ENCODE measurements around the gene SYNCRIP.
A peak's percentile ranks its signal among the peaks of the same experiment; 100 is the strongest.
"Not testable (repeated sequence)": the region's sequence is repeated elsewhere in the genome, so short reads cannot be mapped to it uniquely, and the experiment has no call there.

SYNCRIP gene

GRCh38 chr6:85593438-85594196 is 49.1 kb downstream of the SYNCRIP start, which contains the start of gene SNX14:
Gene SNX14 (minus strand): TSS chr6:85593858. CDS start chr6:85593718, 140 bp downstream.
- peak; percentile 83 for DNase-seq

GRCh38 chr6:85592033-85592432 is 50.7 kb downstream of the SYNCRIP start:
- no peak for DNase-seq

- DNase-seq, result no peak
Measured at GRCh38 chr6:85591207-85591606, 51.5 kb downstream of the SYNCRIP start.

- no peak for DNase-seq
Measured at GRCh38 chr6:85585741-85586140, 56.9 kb downstream of the SYNCRIP start.

GRCh38 chr6:85582832-85583231 is 59.9 kb downstream of the SYNCRIP start:
- DNase-seq, result not testable (repeated sequence)

GRCh38 chr6:85581572-85581971 is 61.1 kb downstream of the SYNCRIP start:
- no peak for DNase-seq

- DNase-seq, result no peak
Measured at GRCh38 chr6:85580878-85581267, 61.8 kb downstream of the SYNCRIP start.

GRCh38 chr6:85580118-85580877 is 62.4 kb downstream of the SYNCRIP start:
- no peak for DNase-seq

GRCh38 chr6:85579581-85579980 is 63.1 kb downstream of the SYNCRIP start:
- DNase-seq, result no peak

GRCh38 chr6:85576476-85576875 is 66.2 kb downstream of the SYNCRIP start:
- no peak for DNase-seq

- no peak for DNase-seq
Measured at GRCh38 chr6:85574932-85575598, 67.6 kb downstream of the SYNCRIP start.

- DNase-seq, result no peak
Measured at GRCh38 chr6:85569323-85569722, 73.4 kb downstream of the SYNCRIP start.

- no peak for DNase-seq
Measured at GRCh38 chr6:85568411-85568810, 74.3 kb downstream of the SYNCRIP start.

GRCh38 chr6:85565736-85566135 is 77.0 kb downstream of the SYNCRIP start:
- no peak for DNase-seq

- DNase-seq, result not testable (repeated sequence)
Measured at GRCh38 chr6:85564223-85564622, 78.5 kb downstream of the SYNCRIP start.
